OCI-LY1 (cell line): ENCODE measurements around the gene ZMYND19.
"Not testable (repeated sequence)": the region's sequence is repeated elsewhere in the genome, so short reads cannot be mapped to it uniquely, and the experiment has no call there.

Source experiments
- H2AFZ ChIP-seq: fragments of 200-600 bp; sonication (generic), shearing (Covaris generic); 2 replicates; pipeline ENCODE4 v1.6.0; 2014; ENCODE audit warnings: antibody characterized with exemption, mild to moderate bottlenecking, low read length
- H3F3A ChIP-seq: fragments of 200-600 bp; sonication (generic), shearing (Covaris generic); 2 replicates; pipeline ENCODE4 v1.6.0; 2014; ENCODE audit warnings: mild to moderate bottlenecking, antibody characterized with exemption, low read length, moderate library complexity; ENCODE audit not compliant: insufficient read depth
- H3K27ac ChIP-seq: fragments of 200-600 bp; sonication (generic); 2 replicates; pipeline ENCODE4 v1.5.1; 2014; ENCODE audit warnings: low read length, mixed run types, mild to moderate bottlenecking, low read depth; ENCODE audit not compliant: poor library complexity, severe bottlenecking
- H3K27me3 ChIP-seq: fragments of 200-600 bp; sonication (generic); 2 replicates; pipeline ENCODE4 v1.6.0; 2014; ENCODE audit warnings: antibody characterized with exemption, mild to moderate bottlenecking, low read length, moderate library complexity; ENCODE audit not compliant: insufficient read depth
- H3K36me3 ChIP-seq: fragments of 200-600 bp; sonication (generic); 2 replicates; pipeline ENCODE4 v1.6.1; 2014; ENCODE audit warnings: mild to moderate bottlenecking, antibody characterized with exemption, low read length, moderate library complexity, mixed read lengths; ENCODE audit not compliant: insufficient read depth
- H3K4me1 ChIP-seq: fragments of 200-600 bp; sonication (generic); 2 replicates; pipeline ENCODE4 v1.5.1; 2014; ENCODE audit warnings: mild to moderate bottlenecking, low read length, moderate library complexity; ENCODE audit not compliant: insufficient read depth, severe bottlenecking
- H3K4me2 ChIP-seq: fragments of 200-600 bp; sonication (generic), shearing (Covaris generic); 2 replicates; pipeline ENCODE4 v1.6.1; 2014; ENCODE audit warnings: low read length
- H3K4me3 ChIP-seq: fragments of 200-600 bp; sonication (generic); 2 replicates; pipeline ENCODE4 v1.5.1; 2014; ENCODE audit warnings: low read length, low read depth, mild to moderate bottlenecking, mixed read lengths; ENCODE audit not compliant: poor library complexity, severe bottlenecking
- H3K79me2 ChIP-seq: fragments of 200-600 bp; shearing (Covaris generic); 2 replicates; pipeline ENCODE4 v1.6.1; 2016; ENCODE audit warnings: mixed run types, low read length, mixed read lengths; ENCODE audit not compliant: insufficient read depth
- H3K9ac ChIP-seq: fragments of 200-600 bp; sonication (generic), shearing (Covaris generic); 2 replicates; pipeline ENCODE4 v1.6.1; 2014; ENCODE audit warnings: mild to moderate bottlenecking, low read length, mixed read lengths
- H3K9me2 ChIP-seq: fragments of 200-600 bp; sonication (generic), shearing (Covaris generic); 2 replicates; pipeline ENCODE4 v1.6.1; 2014; ENCODE audit warnings: low read depth, mild to moderate bottlenecking, low read length, mixed read lengths
- H3K9me3 ChIP-seq: fragments of 200-600 bp; shearing (Covaris generic); 2 replicates; pipeline ENCODE4 v1.6.1; 2014; ENCODE audit warnings: low read length, mixed read lengths
- H4K20me1 ChIP-seq: fragments of 200-600 bp; sonication (generic), shearing (Covaris generic); 2 replicates; pipeline ENCODE4 v1.6.0; 2016; ENCODE audit warnings: mild to moderate bottlenecking, low read length; ENCODE audit not compliant: insufficient read depth
- CTCF ChIP-seq: fragments of 200-600 bp; sonication (generic), shearing (Covaris generic); IDR thresholded peaks from 2 replicates; pipeline ENCODE4 v1.5.1; 2017; ENCODE audit warnings: mild to moderate bottlenecking, antibody characterized with exemption, low read length, moderate library complexity, mixed read lengths
- EZH2 ChIP-seq: fragments of 200-600 bp; sonication (generic), shearing (Covaris generic); IDR thresholded peaks from 2 replicates; pipeline ENCODE4 v1.8.0; 2017; ENCODE audit warnings: borderline replicate concordance, mixed run types, mild to moderate bottlenecking, antibody characterized with exemption, low read length, moderate library complexity, mixed read lengths

The ZMYND19 gene

GRCh38 chr9:137569609-137570203 is 20.6 kb downstream of the ZMYND19 start:
- no peaks in the 10 kb centered on the region for H3K9me3 ChIP-seq
- no peak overlapping the region for H3K4me3 ChIP-seq
- H3F3A ChIP-seq: no peaks in the 10 kb centered on the region
- no peaks in the 10 kb centered on the region for H4K20me1 ChIP-seq
- no peaks in the 10 kb centered on the region for H3K79me2 ChIP-seq
- H3K4me2 ChIP-seq: no peak overlapping the region
- no peak overlapping the region for H3K9ac ChIP-seq
- no peaks in the 10 kb centered on the region for H3K9me2 ChIP-seq
- no peaks in the 10 kb centered on the region for H3K4me1 ChIP-seq
- H3K27me3 ChIP-seq: no peaks in the 10 kb centered on the region
- H3K27ac ChIP-seq: no peak overlapping the region
- H2AFZ ChIP-seq: no peak overlapping the region
- peaks cover 51% of the 10 kb centered on the region for H3K36me3 ChIP-seq
- no peak for TF ChIP-seq CTCF
- no peak for TF ChIP-seq EZH2

- H3F3A ChIP-seq, H3K9me2 ChIP-seq, H4K20me1 ChIP-seq, H3K79me2 ChIP-seq, H3K4me2 ChIP-seq, H3K4me1 ChIP-seq, H3K27me3 ChIP-seq, H3K9ac ChIP-seq, H3K4me3 ChIP-seq, H3K9me3 ChIP-seq, H2AFZ ChIP-seq: not testable (repeated sequence)
- Histone ChIP-seq H3K27ac (peak overlapping the region; percentile 10), H3K36me3 (peaks cover 53% of the 10 kb centered on the region)
Observed at GRCh38 chr9:137568445-137568844, 21.9 kb downstream of the ZMYND19 start.

- Histone ChIP-seq H3K9me2 (no peaks in the 10 kb centered on the region), H3K79me2 (no peaks in the 10 kb centered on the region), H3F3A (no peaks in the 10 kb centered on the region), H3K4me3 (no peak overlapping the region), H3K27me3 (no peaks in the 10 kb centered on the region), H3K4me1 (no peaks in the 10 kb centered on the region), H3K36me3 (peaks cover 52% of the 10 kb centered on the region), H3K9me3 (no peaks in the 10 kb centered on the region), H3K4me2 (no peak overlapping the region), H3K27ac (no peak overlapping the region), H4K20me1 (no peaks in the 10 kb centered on the region), H2AFZ (no peak overlapping the region), H3K9ac (no peak overlapping the region)
- TF ChIP-seq CTCF: no peak
- TF ChIP-seq EZH2: no peak
Observed at GRCh38 chr9:137564817-137565411, 25.4 kb downstream of the ZMYND19 start.

GRCh38 chr9:137564134-137564533 is 26.2 kb downstream of the ZMYND19 start:
- Histone ChIP-seq H3K4me3 (no peak overlapping the region), H2AFZ (no peak overlapping the region), H4K20me1 (no peaks in the 10 kb centered on the region), H3K79me2 (no peaks in the 10 kb centered on the region), H3K4me2 (no peak overlapping the region), H3K9me3 (no peaks in the 10 kb centered on the region), H3K9me2 (no peaks in the 10 kb centered on the region), H3K27ac (no peak overlapping the region), H3K9ac (no peak overlapping the region), H3F3A (no peaks in the 10 kb centered on the region), H3K27me3 (no peaks in the 10 kb centered on the region), H3K4me1 (no peaks in the 10 kb centered on the region), H3K36me3 (peaks cover 54% of the 10 kb centered on the region)
- no peak for TF ChIP-seq CTCF
- TF ChIP-seq EZH2: no peak
